Calu3 (cell line): ENCODE data around the gene CHN1. TPM values are rescaled to one million over a fixed set of nuclear protein-coding genes. Genes with fewer than 3 reads are reported as not detected.

Source experiments
- BruUV-seq: library from RNA; stranded (reverse); fragments of 400-500 nt; replicated peaks from 2 replicates; lab custom pipeline; 2021; lab: Mats Ljungman, UMichigan
- CTCF ChIA-PET: fragments of 300-600 bp; sonication (Branson Sonifier 250); formaldehyde crosslinking; loops from one replicate; lab custom pipeline; 2022; ENCODE audit warnings: antibody characterized with exemption; lab: Charles Lee
- DNase-seq: peaks from one replicate; pipeline ENCODE4 v3.0.0; 2022
- H3K27ac Mint-ChIP-seq: one replicate; pipeline ENCODE4 v1.8.0; 2022; ENCODE audit warnings: mixed read lengths; ENCODE audit not compliant: unreplicated experiment
- H3K27me3 Mint-ChIP-seq: one replicate; pipeline ENCODE4 v1.8.0; 2022; ENCODE audit warnings: mixed read lengths; ENCODE audit not compliant: unreplicated experiment
- H3K36me3 Mint-ChIP-seq: one replicate; pipeline ENCODE4 v1.8.0; 2022; ENCODE audit warnings: mild to moderate bottlenecking, moderate library complexity, mixed read lengths; ENCODE audit not compliant: insufficient read depth, unreplicated experiment
- H3K4me1 Mint-ChIP-seq: one replicate; pipeline ENCODE4 v1.8.0; 2022; ENCODE audit warnings: mild to moderate bottlenecking, low read depth, mixed read lengths; ENCODE audit not compliant: unreplicated experiment
- H3K4me3 Mint-ChIP-seq: one replicate; pipeline ENCODE4 v1.8.0; 2022; ENCODE audit warnings: mild to moderate bottlenecking, low read depth, moderate library complexity, mixed read lengths; ENCODE audit not compliant: unreplicated experiment
- H3K9me3 Mint-ChIP-seq: one replicate; pipeline ENCODE4 v1.8.0; 2022; ENCODE audit warnings: low read depth, mixed read lengths; ENCODE audit not compliant: unreplicated experiment
- intact Hi-C: fragments of 100-400 bp; cut with micrococcal nuclease; formaldehyde crosslinking; loops from one replicate; pipeline ENCODE4 v1.10.0; 2022; ENCODE audit not compliant: unreplicated experiment
- total RNA-seq: library from RNA; stranded (reverse); gene quantifications from 2 replicates; pipeline ENCODE4 v1.2.3, GENCODE V29; 2022
- TF ChIP-seq, protein P1 (sequence below): fragments of 200-600 bp; IDR thresholded peaks from one replicate; pipeline ENCODE4 v1.8.0; 2022; ENCODE audit warnings: antibody characterized with exemption; ENCODE audit not compliant: unreplicated experiment

CHN1 gene
- total RNA-seq, 1 experiment from 2014 or later, result 2.4 TPM

- Mint-ChIP-seq H3K27me3 (no peaks in the 10 kb centered on the region), H3K4me1 (no peaks in the 10 kb centered on the region), H3K36me3 (no peaks in the 10 kb centered on the region), H3K27ac (no peak overlapping the region), H3K4me3 (no peak overlapping the region), H3K9me3 (no peaks in the 10 kb centered on the region)
- CTCF ChIA-PET, result no interaction called here
- no TSS peak for BruUV-seq
- TF ChIP-seq, protein P1, sequence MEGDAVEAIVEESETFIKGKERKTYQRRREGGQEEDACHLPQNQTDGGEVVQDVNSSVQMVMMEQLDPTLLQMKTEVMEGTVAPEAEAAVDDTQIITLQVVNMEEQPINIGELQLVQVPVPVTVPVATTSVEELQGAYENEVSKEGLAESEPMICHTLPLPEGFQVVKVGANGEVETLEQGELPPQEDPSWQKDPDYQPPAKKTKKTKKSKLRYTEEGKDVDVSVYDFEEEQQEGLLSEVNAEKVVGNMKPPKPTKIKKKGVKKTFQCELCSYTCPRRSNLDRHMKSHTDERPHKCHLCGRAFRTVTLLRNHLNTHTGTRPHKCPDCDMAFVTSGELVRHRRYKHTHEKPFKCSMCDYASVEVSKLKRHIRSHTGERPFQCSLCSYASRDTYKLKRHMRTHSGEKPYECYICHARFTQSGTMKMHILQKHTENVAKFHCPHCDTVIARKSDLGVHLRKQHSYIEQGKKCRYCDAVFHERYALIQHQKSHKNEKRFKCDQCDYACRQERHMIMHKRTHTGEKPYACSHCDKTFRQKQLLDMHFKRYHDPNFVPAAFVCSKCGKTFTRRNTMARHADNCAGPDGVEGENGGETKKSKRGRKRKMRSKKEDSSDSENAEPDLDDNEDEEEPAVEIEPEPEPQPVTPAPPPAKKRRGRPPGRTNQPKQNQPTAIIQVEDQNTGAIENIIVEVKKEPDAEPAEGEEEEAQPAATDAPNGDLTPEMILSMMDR, result no peak
- no peak for DNase-seq
- intact Hi-C loops, result no loop called here
Measured at GRCh38 chr2:174768557-174768956, 236.6 kb downstream of the CHN1 start.

- Mint-ChIP-seq H3K4me1 (no peaks in the 10 kb centered on the region), H3K27ac (no peak overlapping the region), H3K27me3 (no peaks in the 10 kb centered on the region), H3K9me3 (no peaks in the 10 kb centered on the region), H3K36me3 (no peaks in the 10 kb centered on the region), H3K4me3 (no peak overlapping the region)
- intact Hi-C loops, result no loop called here
- CTCF ChIA-PET, result interaction anchor here (0.6 kb wide), 1 partner anchor 69 kb away, joined by 3 read pairs; no protein-coding TSS in a partner anchor
- TF ChIP-seq, protein P1, result no peak
- DNase-seq, result no peak
- no TSS peak for BruUV-seq
Measured at GRCh38 chr2:174766271-174766670, 238.9 kb downstream of the CHN1 start.

DNA sequence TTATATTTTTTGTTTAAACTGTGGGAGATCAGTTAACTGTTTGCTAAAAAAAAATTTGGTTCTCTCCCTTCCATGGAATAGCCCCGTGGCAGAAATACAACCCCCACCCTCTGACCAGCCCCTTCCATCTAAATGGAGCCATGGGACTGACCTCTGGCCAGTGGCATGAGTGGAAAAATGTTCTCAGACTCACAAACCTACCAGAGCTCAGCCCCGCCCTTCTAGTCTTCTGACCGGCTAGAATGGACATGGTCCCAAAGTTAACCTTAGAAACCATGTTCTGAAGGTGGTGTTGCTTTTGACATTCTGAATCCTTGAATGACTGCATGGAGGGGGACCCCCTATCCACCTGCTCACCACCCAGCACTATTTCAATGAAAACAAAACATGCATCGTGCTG lies 239.6 kb downstream of the CHN1 start:
- Mint-ChIP-seq H3K4me3 (no peak overlapping the region), H3K9me3 (no peaks in the 10 kb centered on the region), H3K36me3 (no peaks in the 10 kb centered on the region), H3K4me1 (no peaks in the 10 kb centered on the region), H3K27ac (no peak overlapping the region), H3K27me3 (no peaks in the 10 kb centered on the region)
- no peak for DNase-seq
- BruUV-seq, result no TSS peak
- TF ChIP-seq, protein P1, result no peak
- CTCF ChIA-PET, result no interaction called here
- intact Hi-C loops, result no loop called here

- H3K4me1 Mint-ChIP-seq, result no peaks in the 10 kb centered on the region
- DNase-seq, result no peak
- H3K27ac Mint-ChIP-seq, result no peak within 1 kb of the TSS
- H3K36me3 Mint-ChIP-seq, result no peaks in the 10 kb centered on the region
- TF ChIP-seq, protein P1, result no peak
- H3K4me3 Mint-ChIP-seq, result no peak within 1 kb of the TSS
- BruUV-seq, result no TSS peak
- CTCF ChIA-PET, result interaction anchor here (0.7 to 1.3 kb wide), 2 partner anchors 16 to 34 kb away, joined by 5 to 7 read pairs; no protein-coding TSS in a partner anchor
- H3K9me3 Mint-ChIP-seq, result no peaks in the 10 kb centered on the region
- intact Hi-C loops, result no loop called here
- H3K27me3 Mint-ChIP-seq, result no peaks in the 10 kb centered on the region
Measured at GRCh38 chr2:174764280-174765255, 240.6 kb downstream of the CHN1 start, which contains the start of gene CHRNA1. CHRNA1 (minus strand) TSS chr2:174764472; CDS start chr2:174764394, 78 bp downstream.
